Suprapubic skin (tissue), 3 donors: ENCODE measurements around the gene CHD9.

Experiments
- CTCF ChIP-seq, 2 donors: fragments of 200-600 bp in 1 of 2; fragments of 450-650 bp in 1 of 2; sonication (generic) in 1 of 2; IDR thresholded peaks; one replicate each; pipeline ENCODE4 v1.5.1; 2016 to 2019; ENCODE audit warnings: antibody characterized with exemption in 2 of 2, mild to moderate bottlenecking in 1 of 2, moderate library complexity in 1 of 2
- EP300 ChIP-seq: sonication (generic); formaldehyde crosslinking; IDR thresholded peaks from one replicate; pipeline ENCODE4 v1.6.1; 2017; ENCODE audit warnings: antibody characterized with exemption
- POLR2A ChIP-seq, 2 donors: fragments of 450-650 bp; IDR thresholded peaks; one replicate each; pipeline ENCODE4 v1.6.1; 2017; ENCODE audit warnings: antibody characterized with exemption in 2 of 2, mild to moderate bottlenecking in 2 of 2, moderate library complexity in 2 of 2

- no peak for TF ChIP-seq CTCF (IDR thresholded peaks at IDR 0.05)
- TF ChIP-seq POLR2A (IDR thresholded peaks at IDR 0.05) = no peak
- TF ChIP-seq EP300 = no peak
Observed at GRCh38 chr16:53061701-53062159, 6.9 kb downstream of the CHD9 start.
